ENCODE data around the gene KDELR3. TPM values are rescaled to one million over a fixed set of nuclear protein-coding genes. Genes with fewer than 3 reads are reported as not detected.
"Not testable (repeated sequence)": the region's sequence is repeated elsewhere in the genome, so short reads cannot be mapped to it uniquely, and the experiment has no call there.

Gene KDELR3
- total RNA-seq, 4 donors from 2014 or later = 2.6 to 19.7 (median 5.4) TPM

- Histone ChIP-seq H3K4me1 (peaks cover 0 to 31% (median 10%) of the 10 kb centered on the region in 3 donors), H3K4me3 (peak overlapping the region; percentile 51 to 66), H3K36me3 (no peaks in the 10 kb centered on the region), H3K27me3 (peaks cover 13% of the 10 kb centered on the region), H3K9me3 (no peaks in the 10 kb centered on the region), H3K27ac (peak overlapping the region in 3 of 4 donors; percentile 46 to 77 (median 60))
- TF ChIP-seq, protein P1, sequence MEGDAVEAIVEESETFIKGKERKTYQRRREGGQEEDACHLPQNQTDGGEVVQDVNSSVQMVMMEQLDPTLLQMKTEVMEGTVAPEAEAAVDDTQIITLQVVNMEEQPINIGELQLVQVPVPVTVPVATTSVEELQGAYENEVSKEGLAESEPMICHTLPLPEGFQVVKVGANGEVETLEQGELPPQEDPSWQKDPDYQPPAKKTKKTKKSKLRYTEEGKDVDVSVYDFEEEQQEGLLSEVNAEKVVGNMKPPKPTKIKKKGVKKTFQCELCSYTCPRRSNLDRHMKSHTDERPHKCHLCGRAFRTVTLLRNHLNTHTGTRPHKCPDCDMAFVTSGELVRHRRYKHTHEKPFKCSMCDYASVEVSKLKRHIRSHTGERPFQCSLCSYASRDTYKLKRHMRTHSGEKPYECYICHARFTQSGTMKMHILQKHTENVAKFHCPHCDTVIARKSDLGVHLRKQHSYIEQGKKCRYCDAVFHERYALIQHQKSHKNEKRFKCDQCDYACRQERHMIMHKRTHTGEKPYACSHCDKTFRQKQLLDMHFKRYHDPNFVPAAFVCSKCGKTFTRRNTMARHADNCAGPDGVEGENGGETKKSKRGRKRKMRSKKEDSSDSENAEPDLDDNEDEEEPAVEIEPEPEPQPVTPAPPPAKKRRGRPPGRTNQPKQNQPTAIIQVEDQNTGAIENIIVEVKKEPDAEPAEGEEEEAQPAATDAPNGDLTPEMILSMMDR (IDR thresholded peaks at IDR 0.05) = no peak
- no peak for TF ChIP-seq EP300 (IDR thresholded peaks at IDR 0.05)
- no peak for TF ChIP-seq POLR2A (IDR thresholded peaks at IDR 0.05)
- TF ChIP-seq POLR2AphosphoS5 (IDR thresholded peaks at IDR 0.05) = no peak
- 0% methylated on average over 3 of the region's 20 CpGs; no CpG with 5 or more reads in 1 of the 2 donors for WGBS, 2 donors (ENCODE audit: low coverage in 1 of 2)
- ATAC-seq = peak; percentile 47
These were observed 425 bp upstream of the KDELR3 start for GRCh38 chr22:38467438-38467903.

DNA sequence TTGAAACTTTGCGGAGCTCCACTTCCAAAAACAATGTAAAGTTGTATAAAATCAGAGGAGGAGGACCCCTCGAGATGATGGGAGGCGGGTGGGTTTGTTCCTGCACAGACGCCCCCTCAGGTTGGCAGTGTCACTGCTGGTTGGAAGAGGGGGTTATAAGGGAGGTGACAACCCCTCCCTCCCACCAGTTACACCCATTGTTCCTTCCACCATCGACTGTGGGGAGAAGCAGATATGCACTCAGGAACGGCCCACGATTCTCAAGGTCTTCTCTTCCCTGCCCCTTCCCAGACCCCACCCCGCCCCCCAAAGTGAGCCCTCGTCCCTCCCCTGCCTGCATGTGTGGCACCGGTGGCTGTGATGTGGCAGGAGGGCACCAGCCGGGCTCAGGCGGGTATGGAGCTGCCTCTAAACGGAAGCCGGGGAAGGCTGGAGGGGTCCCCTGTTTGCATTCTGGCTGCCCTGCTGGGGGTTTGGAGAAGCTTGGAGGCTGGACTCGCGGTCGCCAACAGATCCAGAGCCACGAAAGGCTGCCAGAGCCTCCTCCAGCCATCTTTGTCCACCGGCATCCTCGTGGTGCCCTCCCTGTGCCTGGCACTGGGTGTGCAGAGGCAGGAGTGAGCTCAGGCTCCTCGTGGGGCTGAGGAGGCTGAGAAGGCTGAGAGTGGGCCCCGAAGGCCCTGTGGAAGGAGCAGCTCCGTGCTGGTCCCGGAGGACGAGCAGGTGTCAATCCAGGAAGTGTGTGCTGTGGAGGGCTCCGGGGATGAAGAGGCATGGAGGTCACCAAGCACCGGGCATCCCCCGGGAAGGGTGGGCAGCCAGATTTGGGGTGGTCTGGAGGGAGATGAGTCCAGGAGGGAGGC, 778 bp downstream of the KDELR3 start:
- no peaks in the 10 kb centered on the region for H3K9me3 ChIP-seq
- TF ChIP-seq, protein P1 (IDR thresholded peaks at IDR 0.05) = no peak
- no peak for TF ChIP-seq EP300 (IDR thresholded peaks at IDR 0.05)
- TF ChIP-seq POLR2A (IDR thresholded peaks at IDR 0.05) = no peak
- TF ChIP-seq POLR2AphosphoS5 (IDR thresholded peaks at IDR 0.05) = no peak
- H3K27ac ChIP-seq = peak overlapping the region in 2 of 4 donors; percentile 60 to 77
- peak overlapping the region; percentile 51 to 66 for H3K4me3 ChIP-seq
- WGBS, 2 donors (ENCODE audit: low coverage in 1 of 2) = 20 to 42% methylated on average over 1 to 2 of the region's 28 CpGs
- peaks cover 13% of the 10 kb centered on the region for H3K27me3 ChIP-seq
- no peak for ATAC-seq
- H3K4me1 ChIP-seq = peaks cover 0 to 25% (median 10%) of the 10 kb centered on the region in 3 donors
- no peaks in the 10 kb centered on the region for H3K36me3 ChIP-seq

- WGBS, 2 donors (ENCODE audit: low coverage in 1 of 2) = 93 to 100% methylated on average over 4 of the region's 6 CpGs
- H3K4me3 ChIP-seq = no peak overlapping the region
- ATAC-seq = no peak
- H3K9me3 ChIP-seq = no peaks in the 10 kb centered on the region
- peaks cover 13% of the 10 kb centered on the region for H3K27me3 ChIP-seq
- peaks cover 0 to 25% (median 10%) of the 10 kb centered on the region in 3 donors for H3K4me1 ChIP-seq
- TF ChIP-seq EP300 (IDR thresholded peaks at IDR 0.05) (no peak), POLR2A (IDR thresholded peaks at IDR 0.05) (no peak), POLR2AphosphoS5 (IDR thresholded peaks at IDR 0.05) (no peak)
- TF ChIP-seq, protein P1 (IDR thresholded peaks at IDR 0.05) = no peak
- H3K36me3 ChIP-seq = no peaks in the 10 kb centered on the region
- H3K27ac ChIP-seq = no peak overlapping the region
These were observed 1.4 kb downstream of the KDELR3 start for GRCh38 chr22:38469306-38469781.

DNA sequence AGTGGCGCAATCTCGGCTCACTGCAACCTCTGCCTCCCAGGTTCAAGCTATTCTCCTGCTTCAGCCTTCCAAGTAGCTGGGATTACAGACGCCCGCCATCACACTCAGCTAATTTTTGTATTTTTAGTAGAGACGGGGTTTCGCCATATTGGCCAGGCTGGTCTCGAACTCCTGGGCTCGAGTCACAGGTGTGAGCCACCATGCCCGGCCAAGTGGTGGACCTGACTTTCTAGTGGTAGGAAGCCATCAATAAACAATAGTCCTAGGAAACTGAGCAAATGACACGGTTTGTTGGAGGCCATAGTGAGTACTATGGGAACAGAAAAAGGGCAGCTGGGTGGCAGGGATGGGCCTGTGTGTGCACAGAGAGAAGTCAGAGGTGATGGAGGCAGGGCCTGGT, 2.3 kb downstream of the KDELR3 start:
- 87 to 90% methylated on average over 2 to 7 of the region's 10 CpGs for WGBS, 2 donors (ENCODE audit: low coverage in 1 of 2)
- peaks cover 10% of the 10 kb centered on the region for H3K27me3 ChIP-seq
- not testable (repeated sequence) for H3K27ac ChIP-seq, ATAC-seq, H3K4me3 ChIP-seq, H3K36me3 ChIP-seq, H3K9me3 ChIP-seq
- peaks cover 0 to 25% (median 10%) of the 10 kb centered on the region in 3 donors for H3K4me1 ChIP-seq

DNA sequence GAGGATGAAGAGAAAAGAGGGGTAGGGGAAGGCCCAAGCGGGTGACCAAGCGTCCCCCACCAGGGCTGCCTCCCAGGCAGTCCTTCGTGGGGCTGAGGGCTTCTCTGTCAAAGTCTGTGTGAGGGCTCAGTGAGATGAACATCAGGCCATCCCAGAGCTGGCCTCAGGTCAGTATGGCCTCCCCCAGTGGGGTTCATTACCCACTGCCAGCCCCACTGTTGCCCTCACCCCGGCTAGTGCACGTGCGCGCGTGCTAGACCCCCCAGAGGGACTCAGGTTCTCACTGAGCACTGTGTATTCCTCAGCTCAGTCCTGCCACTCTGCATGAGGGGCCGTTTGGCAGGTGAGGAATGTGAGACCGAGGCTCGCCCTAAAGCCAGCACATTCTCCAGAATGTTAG, 3.3 kb downstream of the KDELR3 start:
- no peak for ATAC-seq
- Histone ChIP-seq H3K9me3 (no peaks in the 10 kb centered on the region), H3K4me3 (no peak overlapping the region), H3K27ac (no peak overlapping the region), H3K36me3 (no peaks in the 10 kb centered on the region), H3K27me3 (no peaks in the 10 kb centered on the region), H3K4me1 (peaks cover 0 to 25% (median 10%) of the 10 kb centered on the region in 3 donors)
- 78 to 88% methylated on average over 3 to 4 of the region's 11 CpGs for WGBS, 2 donors (ENCODE audit: low coverage in 1 of 2)
- no peak for TF ChIP-seq EP300 (IDR thresholded peaks at IDR 0.05)
- no peak for TF ChIP-seq POLR2A (IDR thresholded peaks at IDR 0.05)
- TF ChIP-seq, protein P1 (IDR thresholded peaks at IDR 0.05) = no peak
- TF ChIP-seq POLR2AphosphoS5 (IDR thresholded peaks at IDR 0.05) = no peak

All from gastroesophageal sphincter (tissue), 4 donors.